Progenitor cell of endocrine pancreas (in vitro differentiated cells): ENCODE data around the gene MAPT. TPM values are rescaled to one million over a fixed set of nuclear protein-coding genes. Genes with fewer than 3 reads are reported as not detected.

Experiments used
- DNase-seq: peaks from one replicate; pipeline ENCODE4 v3.0.0; 2021; ENCODE audit warnings: low spot score; ENCODE audit not compliant: unreplicated experiment
- H3K27ac Mint-ChIP-seq: 2 replicates; pipeline ENCODE4 v1.8.0; 2021; ENCODE audit warnings: mild to moderate bottlenecking, moderate library complexity, mixed read lengths
- H3K27me3 Mint-ChIP-seq: 2 replicates; pipeline ENCODE4 v1.8.0; 2021; ENCODE audit warnings: mixed read lengths
- H3K36me3 Mint-ChIP-seq: 2 replicates; pipeline ENCODE4 v1.8.0; 2022; ENCODE audit warnings: mixed read lengths; ENCODE audit not compliant: insufficient read depth
- H3K4me1 Mint-ChIP-seq: 2 replicates; pipeline ENCODE4 v1.8.0; 2021; ENCODE audit warnings: low read depth, mixed read lengths
- H3K4me3 Mint-ChIP-seq: 2 replicates; pipeline ENCODE4 v1.8.0; 2021; ENCODE audit warnings: low read depth, mild to moderate bottlenecking, moderate library complexity, mixed read lengths
- H3K9me3 Mint-ChIP-seq: 2 replicates; pipeline ENCODE4 v1.8.0; 2021; ENCODE audit warnings: low read depth, mixed read lengths
- total RNA-seq: library from RNA; stranded (reverse); gene quantifications from 2 replicates; pipeline ENCODE4 v1.2.1, GENCODE V29; 2021
- TF ChIP-seq, protein P1 (sequence below): fragments of 200-600 bp; sonication (generic); IDR thresholded peaks from one replicate; pipeline ENCODE4 v1.5.0; 2021; ENCODE audit warnings: antibody characterized with exemption, mild to moderate bottlenecking; ENCODE audit not compliant: unreplicated experiment

MAPT gene
- total RNA-seq, 1 donor from 2014 or later, result 2.5 TPM

- peak; percentile 62 for DNase-seq
- Mint-ChIP-seq H3K4me1 (no peaks in the 10 kb centered on the region), H3K27me3 (peaks cover 36% of the 10 kb centered on the region), H3K36me3 (no peaks in the 10 kb centered on the region), H3K27ac (peak overlapping the region; percentile 86), H3K9me3 (no peaks in the 10 kb centered on the region), H3K4me3 (no peak overlapping the region)
- TF ChIP-seq, protein P1, sequence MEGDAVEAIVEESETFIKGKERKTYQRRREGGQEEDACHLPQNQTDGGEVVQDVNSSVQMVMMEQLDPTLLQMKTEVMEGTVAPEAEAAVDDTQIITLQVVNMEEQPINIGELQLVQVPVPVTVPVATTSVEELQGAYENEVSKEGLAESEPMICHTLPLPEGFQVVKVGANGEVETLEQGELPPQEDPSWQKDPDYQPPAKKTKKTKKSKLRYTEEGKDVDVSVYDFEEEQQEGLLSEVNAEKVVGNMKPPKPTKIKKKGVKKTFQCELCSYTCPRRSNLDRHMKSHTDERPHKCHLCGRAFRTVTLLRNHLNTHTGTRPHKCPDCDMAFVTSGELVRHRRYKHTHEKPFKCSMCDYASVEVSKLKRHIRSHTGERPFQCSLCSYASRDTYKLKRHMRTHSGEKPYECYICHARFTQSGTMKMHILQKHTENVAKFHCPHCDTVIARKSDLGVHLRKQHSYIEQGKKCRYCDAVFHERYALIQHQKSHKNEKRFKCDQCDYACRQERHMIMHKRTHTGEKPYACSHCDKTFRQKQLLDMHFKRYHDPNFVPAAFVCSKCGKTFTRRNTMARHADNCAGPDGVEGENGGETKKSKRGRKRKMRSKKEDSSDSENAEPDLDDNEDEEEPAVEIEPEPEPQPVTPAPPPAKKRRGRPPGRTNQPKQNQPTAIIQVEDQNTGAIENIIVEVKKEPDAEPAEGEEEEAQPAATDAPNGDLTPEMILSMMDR, result peak; percentile 78
These were observed 54.7 kb downstream of the MAPT start for GRCh38 chr17:45948881-45949624.

DNA sequence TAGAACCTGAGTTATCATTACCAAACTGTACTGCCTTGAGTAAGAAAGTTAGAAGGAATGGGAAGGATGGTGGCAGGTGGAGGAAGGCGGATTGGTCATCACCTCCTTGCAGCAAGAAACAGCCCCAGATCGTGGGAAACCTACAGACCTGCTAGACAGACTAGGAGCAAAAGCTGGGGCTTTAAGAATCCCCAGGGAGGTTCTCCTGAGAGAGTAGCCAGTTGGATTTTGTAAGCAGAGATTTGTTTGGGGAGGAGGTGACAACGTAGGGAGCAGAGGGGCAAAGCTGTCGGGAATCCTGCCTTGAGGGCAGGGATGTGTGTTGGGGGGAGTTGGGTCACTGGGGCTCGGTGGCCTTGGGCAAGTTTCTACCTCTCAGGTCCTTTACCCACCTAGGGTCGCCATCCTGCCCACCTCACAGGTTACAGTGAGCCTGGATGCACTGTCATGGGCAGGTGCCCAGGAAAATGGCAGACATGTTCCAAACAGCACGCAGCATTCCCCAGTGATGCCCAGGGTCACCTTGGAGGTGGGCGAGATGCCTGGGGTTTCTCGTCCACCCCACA, 55.5 kb downstream of the MAPT start:
- Mint-ChIP-seq H3K4me3 (no peak overlapping the region), H3K4me1 (no peaks in the 10 kb centered on the region), H3K27ac (peak overlapping the region; percentile 37), H3K9me3 (no peaks in the 10 kb centered on the region), H3K27me3 (peaks cover 34% of the 10 kb centered on the region), H3K36me3 (no peaks in the 10 kb centered on the region)
- no peak for DNase-seq
- TF ChIP-seq, protein P1, result no peak

- Mint-ChIP-seq H3K4me1 (no peaks in the 10 kb centered on the region), H3K4me3 (no peak overlapping the region), H3K9me3 (no peaks in the 10 kb centered on the region), H3K36me3 (no peaks in the 10 kb centered on the region), H3K27ac (no peak overlapping the region), H3K27me3 (peaks cover 33% of the 10 kb centered on the region)
- no peak for DNase-seq
- TF ChIP-seq, protein P1, result no peak
These were observed 56.5 kb downstream of the MAPT start for GRCh38 chr17:45950888-45951287.

DNA sequence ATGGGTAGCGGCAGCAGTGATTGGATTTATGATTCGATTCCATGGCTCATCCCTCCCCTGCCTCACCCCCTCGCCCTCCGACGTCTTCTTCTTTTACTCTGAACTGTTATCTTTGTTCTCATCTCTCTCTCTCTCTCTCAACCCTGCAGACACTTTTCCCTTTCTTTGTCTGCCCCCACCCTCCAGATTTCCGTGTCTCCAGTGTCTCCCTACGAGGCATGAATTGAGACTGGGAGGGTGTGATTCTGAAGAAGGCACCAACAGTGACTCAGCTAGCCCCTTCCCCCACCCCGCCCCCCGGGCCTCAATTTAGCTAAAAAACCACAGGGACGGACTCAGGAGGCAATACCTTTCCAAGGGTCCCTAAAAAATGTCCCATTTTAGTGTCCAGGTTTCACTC, 57.0 kb downstream of the MAPT start:
- Mint-ChIP-seq H3K36me3 (no peaks in the 10 kb centered on the region), H3K4me1 (no peaks in the 10 kb centered on the region), H3K27me3 (peaks cover 33% of the 10 kb centered on the region), H3K27ac (no peak overlapping the region), H3K9me3 (no peaks in the 10 kb centered on the region), H3K4me3 (no peak overlapping the region)
- TF ChIP-seq, protein P1, result no peak
- no peak for DNase-seq

GRCh38 chr17:45951941-45952340, 57.6 kb downstream of the MAPT start:
- Mint-ChIP-seq H3K9me3 (no peaks in the 10 kb centered on the region), H3K4me1 (no peaks in the 10 kb centered on the region), H3K4me3 (no peak overlapping the region), H3K27ac (no peak overlapping the region), H3K27me3 (peaks cover 33% of the 10 kb centered on the region), H3K36me3 (no peaks in the 10 kb centered on the region)
- no peak for DNase-seq
- TF ChIP-seq, protein P1, result no peak
